8988T (cell line): ENCODE measurements around the gene FHL2.
A peak's percentile ranks its signal among the peaks of the same experiment; 100 is the strongest.

Experiments
- DNase-seq: peaks from one replicate; pipeline ENCODE4 v3.0.0; 2011

Gene FHL2

GRCh38 chr2:105421053-105421452, 22.2 kb upstream of the FHL2 start:
- DNase-seq, result no peak

- no peak for DNase-seq
Observed at GRCh38 chr2:105418522-105418921, 19.7 kb upstream of the FHL2 start.

DNA sequence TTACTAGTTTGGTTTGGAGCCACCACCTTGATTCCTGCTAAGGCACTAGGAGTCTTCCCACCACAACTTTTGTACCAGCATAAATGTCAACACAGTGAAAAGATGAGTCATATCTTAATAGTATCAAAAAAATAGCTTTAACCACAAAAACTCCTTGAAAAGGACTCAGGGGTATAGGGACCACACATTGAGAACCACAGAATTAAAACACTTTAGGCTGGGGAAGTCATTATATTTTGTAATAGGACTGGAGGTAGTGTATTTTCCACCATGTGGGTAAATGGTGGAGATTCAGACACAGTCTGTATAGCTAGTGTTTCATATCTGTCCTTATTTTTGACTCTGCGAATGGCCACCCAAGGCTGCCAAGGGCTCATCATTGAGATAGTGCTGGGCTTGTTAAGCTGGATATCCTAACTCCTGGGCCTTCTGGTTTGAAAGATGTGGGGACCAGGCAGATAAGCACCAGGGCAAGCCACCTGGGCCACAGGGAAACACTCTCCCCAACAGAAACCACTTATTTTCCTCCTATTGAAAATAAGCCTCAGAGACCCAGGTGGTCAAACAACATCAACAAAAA, 19.1 kb upstream of the FHL2 start:
- no peak for DNase-seq

DNA sequence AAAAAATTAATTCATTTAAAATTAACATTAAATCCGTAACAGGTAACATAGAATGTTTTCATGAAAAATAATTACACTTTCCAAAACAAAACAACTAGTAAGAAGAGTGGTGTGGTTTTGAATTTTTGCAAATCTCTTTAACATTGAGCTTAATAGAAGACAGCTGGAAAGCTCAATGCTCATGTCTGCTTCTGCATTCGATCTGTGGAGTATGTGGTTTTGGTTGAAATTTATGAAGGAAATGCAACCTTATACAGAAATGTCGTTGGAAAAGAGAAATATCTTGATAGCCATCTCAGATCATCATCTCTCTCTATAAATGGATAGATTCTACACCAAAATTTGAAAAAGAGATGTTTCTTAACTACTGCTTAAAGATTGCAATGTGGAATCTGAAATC, 17.3 kb upstream of the FHL2 start:
- no peak for DNase-seq

GRCh38 chr2:105415007-105415406, 16.2 kb upstream of the FHL2 start:
- DNase-seq, result no peak

- no peak for DNase-seq
Observed at GRCh38 chr2:105413206-105413605, 14.4 kb upstream of the FHL2 start.

DNA sequence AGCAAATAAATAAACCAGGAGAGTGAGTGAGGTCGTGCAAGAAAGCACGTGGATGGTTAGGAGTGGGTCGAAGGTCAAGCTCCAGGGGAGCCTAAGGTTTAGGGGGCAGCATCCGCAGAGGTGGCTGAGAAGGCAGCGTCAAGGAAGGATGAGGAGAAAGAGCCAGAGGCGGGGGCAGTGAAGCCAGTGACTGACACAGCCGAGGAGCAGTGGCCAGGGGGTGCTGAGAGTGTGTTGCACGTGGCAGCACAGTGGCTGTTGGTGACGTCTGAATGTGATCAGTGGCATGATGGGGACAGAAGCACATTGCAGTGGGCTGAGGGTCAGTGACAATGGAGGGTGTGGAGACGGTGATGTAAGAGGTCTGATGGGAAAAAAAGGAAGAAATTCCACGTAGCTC, 13.7 kb upstream of the FHL2 start:
- no peak for DNase-seq

DNA sequence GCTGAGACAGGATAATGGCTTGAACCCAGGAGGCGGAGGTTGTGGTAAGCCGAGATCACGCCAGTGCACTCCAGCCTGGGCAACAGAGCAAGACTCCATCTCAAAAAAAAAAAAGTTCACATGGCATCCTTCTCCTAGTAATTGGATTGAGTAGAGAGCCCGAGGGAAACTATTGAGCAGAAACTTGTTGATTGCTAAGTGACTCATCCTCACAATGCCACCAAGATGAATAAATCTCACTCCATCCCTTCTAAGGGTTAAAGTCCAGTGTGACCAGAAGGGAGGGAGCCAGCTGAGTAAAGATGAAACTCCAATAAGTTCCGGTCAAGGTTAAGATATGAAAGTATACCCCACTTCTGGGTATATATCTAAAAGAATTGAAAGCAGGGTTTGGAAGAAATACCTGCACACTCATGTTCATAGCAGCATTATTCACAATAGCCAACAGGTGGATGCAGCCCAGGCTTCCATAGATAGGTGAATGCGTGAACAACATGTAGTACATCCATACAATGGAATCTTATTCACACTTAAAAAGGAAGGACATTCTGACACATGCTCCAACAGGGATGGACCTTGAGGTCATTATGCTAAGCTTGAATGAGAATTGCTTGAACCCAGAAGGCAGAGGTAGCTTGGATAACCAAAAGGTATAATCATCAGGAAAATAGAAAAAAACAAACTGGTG, 13.0 kb upstream of the FHL2 start:
- no peak for DNase-seq

GRCh38 chr2:105410554-105410953, 11.7 kb upstream of the FHL2 start:
- DNase-seq, result no peak

DNA sequence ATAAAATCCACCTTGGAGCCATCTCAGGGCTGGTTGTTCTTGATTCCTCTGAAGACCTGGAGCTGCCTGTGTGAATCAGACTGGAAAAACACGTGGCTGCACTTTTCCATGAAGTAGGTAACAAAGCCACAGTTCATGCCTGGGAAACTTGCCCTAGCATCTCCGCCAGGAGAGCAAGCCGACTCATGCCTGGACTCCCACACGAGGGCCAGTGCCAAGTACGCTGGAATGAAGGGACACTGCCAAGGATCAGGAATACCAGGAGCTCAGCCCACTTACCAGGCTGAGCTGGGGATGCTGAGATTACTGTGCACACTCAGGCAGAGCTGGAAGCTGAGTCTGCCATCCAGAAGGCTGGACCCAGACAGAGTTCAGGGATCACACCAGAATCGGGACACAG, 10.9 kb upstream of the FHL2 start:
- no peak for DNase-seq

- DNase-seq, result no peak
Observed at GRCh38 chr2:105407946-105408743, 9.3 kb upstream of the FHL2 start.

DNA sequence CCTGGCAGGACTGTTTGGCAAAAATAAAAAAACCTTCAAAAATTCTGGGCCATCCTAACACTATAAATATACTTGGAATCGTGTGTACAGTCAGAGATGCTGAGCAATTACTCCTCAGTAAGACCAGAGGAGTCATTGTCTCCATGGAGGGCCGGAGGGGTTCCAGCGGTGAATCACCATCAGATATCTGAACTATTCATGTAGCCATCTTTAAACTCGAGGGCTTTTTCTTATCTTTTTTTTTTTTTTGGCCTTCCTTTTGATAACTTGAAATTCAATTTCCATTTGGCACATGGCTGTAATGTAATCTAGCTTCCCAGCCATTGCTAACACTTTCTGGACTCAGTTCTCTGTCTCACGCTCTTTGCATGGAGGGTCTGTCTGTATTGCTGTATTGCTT, 7.4 kb upstream of the FHL2 start:
- DNase-seq, result no peak

- DNase-seq, result no peak
Observed at GRCh38 chr2:105405291-105405690, 6.4 kb upstream of the FHL2 start.

DNA sequence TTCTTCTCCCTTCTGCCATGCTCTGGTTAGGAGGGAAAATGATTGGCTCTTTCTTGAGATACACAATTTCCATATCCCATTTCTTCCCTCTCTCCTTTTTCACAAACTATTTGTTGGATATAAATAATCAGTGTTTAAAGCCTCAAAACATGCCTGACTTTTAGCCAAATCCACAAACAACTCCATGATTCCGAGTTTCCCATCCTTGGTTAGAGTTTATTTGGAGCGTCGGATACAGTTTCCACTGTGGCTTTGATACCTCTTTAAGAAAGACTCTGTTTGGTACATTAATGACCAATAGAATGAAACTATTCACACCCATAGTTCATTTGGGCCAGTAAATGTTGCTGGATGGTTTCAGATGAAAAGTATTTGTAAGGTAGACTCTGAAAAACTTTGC, 5.9 kb upstream of the FHL2 start:
- no peak for DNase-seq

DNA sequence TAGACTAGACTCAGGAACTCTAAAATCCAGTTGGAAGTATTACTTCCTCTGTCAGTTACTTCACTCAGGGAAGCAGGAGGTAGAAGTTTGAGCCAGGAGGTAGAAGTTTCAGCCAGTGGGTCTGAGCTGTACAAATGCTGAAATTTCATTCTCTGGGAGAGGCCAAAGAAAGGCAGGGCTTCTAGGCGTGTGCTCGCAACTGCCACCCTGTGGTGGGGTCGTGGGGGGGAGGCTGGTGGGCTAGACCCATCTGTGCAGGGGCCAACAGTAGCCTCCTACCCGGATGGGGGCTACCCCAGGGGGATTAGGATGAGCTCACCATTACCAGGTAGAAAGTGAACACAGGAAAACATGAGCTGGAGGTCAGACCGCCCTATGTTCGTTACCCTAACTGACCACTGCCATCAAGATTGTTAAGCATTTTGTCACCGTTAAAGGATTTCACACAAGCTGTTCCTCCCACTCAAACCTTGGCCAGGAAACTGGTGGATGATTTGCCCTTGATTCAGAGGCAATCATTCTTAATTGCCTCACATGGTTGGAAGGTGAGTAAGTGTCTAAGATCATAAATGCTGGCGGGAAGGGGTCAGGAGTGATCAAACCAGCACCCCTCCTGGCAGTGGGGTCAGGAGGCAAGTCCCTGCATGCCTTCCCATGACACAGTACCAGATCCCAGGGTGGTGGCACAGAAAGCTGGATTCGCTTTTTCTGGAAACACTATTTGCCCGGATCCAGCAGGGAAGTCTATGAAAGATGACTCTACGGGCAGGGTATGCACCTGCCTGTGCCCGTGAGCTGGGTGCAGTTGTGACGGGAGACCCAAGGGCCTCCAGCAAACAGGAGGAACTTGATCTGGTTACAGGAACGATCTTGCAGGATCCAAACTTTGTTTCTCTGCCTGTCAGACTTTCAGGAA, 5.2 kb upstream of the FHL2 start:
- peak; percentile 58 for DNase-seq

DNA sequence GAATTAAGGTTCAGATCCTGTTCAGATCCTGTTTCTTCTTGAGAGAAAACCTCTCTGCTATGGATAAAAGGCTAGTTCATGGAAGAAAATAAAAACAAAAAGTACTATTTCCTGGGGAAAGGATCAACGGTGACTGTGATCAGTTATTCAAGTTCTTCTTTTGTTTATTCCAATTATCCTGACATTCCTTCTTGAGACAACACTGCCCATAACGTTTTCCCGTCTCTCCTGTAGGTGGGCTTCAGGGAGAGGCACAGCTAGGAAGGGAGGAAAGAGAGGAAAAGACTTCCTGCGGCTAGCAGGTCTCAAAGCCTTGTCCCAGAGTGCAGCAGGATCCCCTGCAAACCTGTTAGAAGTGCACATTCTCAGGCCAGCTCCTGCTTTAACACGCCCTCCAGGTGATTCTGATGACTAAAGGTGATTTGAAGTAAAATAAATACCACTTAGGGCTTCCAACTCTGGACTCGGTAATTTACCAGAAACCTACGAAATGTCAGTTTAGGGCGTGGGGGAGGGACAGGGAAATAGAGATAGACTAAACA, 4.5 kb upstream of the FHL2 start:
- DNase-seq, result no peak

DNA sequence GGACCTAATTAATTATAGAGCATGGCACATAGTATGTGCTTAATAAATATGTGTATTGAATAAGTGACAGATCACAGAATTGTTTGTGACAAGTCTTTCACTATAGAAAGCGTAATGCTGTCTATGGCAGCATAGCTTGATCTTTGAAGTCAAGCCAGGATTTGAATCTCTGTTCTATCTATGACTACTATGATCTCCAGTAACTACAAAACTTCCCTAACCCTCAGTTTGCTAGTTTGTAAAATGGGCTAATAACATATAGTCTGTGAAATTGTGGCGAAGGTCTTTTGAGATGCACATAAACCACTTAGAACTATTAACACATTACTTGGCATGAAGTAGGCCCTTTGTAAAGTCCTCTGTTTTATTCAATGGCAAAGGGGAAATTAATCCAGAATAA, 4.0 kb upstream of the FHL2 start:
- no peak for DNase-seq

DNA sequence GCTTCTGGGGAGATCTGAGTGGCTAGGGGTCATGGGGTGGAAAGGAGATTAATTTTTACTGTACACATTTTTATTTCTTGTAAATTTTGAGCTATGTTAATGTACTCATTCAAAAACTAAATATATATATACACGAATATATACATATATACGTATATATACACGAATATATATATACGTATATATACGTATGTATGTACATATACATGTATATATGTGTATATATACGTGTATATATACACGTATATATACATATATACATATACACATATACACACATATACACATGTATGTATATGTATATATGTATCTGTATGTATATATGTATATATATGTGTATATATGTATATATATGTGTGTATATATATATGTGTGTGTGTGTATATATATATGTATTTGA, 3.0 kb upstream of the FHL2 start:
- no peak for DNase-seq

- DNase-seq, result no peak
Observed at GRCh38 chr2:105400138-105400540, 1.3 kb upstream of the FHL2 start.

- DNase-seq, result no peak
Observed at GRCh38 chr2:105399207-105399861, 483 bp upstream of the FHL2 start.

DNA sequence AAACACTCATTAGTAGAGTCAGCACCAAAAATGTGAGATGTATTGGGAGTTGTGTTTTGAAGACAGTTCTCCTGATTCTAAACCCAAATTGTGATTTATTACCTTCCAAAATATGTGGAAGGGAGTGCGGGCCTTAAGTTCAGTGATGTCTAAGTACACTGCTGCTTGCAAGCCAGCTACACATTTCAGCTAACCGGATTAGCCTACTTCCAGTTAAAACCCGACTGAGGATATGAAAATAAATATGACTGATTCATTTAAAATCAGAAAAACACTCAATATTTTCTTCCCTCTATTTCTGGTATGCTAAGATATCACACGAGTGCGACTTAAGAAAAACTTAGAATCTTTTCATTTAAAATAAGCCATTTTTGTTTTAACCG, 907 bp downstream of the FHL2 start:
- DNase-seq, result no peak

- no peak for DNase-seq
Observed at GRCh38 chr2:105397025-105397722, 1.7 kb downstream of the FHL2 start.
